ENCODE results near the gene RBM20. TPM values are rescaled to one million over a fixed set of nuclear protein-coding genes. Genes with fewer than 3 reads are reported as not detected.
A peak's percentile ranks its signal among the peaks of the same experiment; 100 is the strongest.

RBM20 gene
- total and polyA plus RNA-seq, 5 donors, result 34.3 to 92.0 (median 66.6) TPM

GRCh38 chr10:110680273-110681020, 36.3 kb downstream of the RBM20 start:
- 58% methylated on average over 18 of the region's 18 CpGs for WGBS
- intact Hi-C loops (cut with DNase I), result loop anchor here in 1 of 4 donors (5.0 kb wide), 1 partner anchor 68 kb away; no protein-coding TSS in a partner anchor
- Histone ChIP-seq H3K27me3 (ENCODE audit: control insufficient read depth, insufficient read depth) (no peaks in the 10 kb centered on the region), H3K27ac (ENCODE audit: low read length) (peak overlapping the region; percentile 89), H3K4me1 (ENCODE audit: control insufficient read depth, insufficient read depth, low read length) (peaks cover 4% of the 10 kb centered on the region), H3K9me3 (ENCODE audit: control insufficient read depth, low read length) (no peaks in the 10 kb centered on the region), H3K4me3 (ENCODE audit: low read length) (no peak overlapping the region)
- ATAC-seq (peak; percentile 10 to 25), DNase-seq (peak in 1 of 3 donors; percentile 31)

- no peak overlapping the region for H3K4me3 ChIP-seq (ENCODE audit: low read length)
- peak; percentile 53 to 59 for ATAC-seq
Observed at GRCh38 chr10:110681023-110681681, 37.0 kb downstream of the RBM20 start.

GRCh38 chr10:110682348-110682747, 38.2 kb downstream of the RBM20 start:
- Histone ChIP-seq H3K9me3 (ENCODE audit: control insufficient read depth, low read length) (no peaks in the 10 kb centered on the region), H3K4me3 (ENCODE audit: low read length) (no peak overlapping the region), H3K27ac (ENCODE audit: low read length) (peak overlapping the region; percentile 14), H3K27me3 (ENCODE audit: control insufficient read depth, insufficient read depth) (no peaks in the 10 kb centered on the region), H3K4me1 (ENCODE audit: control insufficient read depth, insufficient read depth, low read length) (peaks cover 3% of the 10 kb centered on the region)
- ATAC-seq (no peak), DNase-seq (no peak)
- intact Hi-C loops (cut with DNase I), result loop anchor here in 1 of 4 donors (5.0 kb wide), 1 partner anchor 70 kb away; no protein-coding TSS in a partner anchor
- 80% methylated on average over 3 of the region's 3 CpGs for WGBS

More at GRCh38 chr10:110681023-110681681, 37.0 kb downstream of the RBM20 start:
- WGBS, result 36% methylated on average over 7 of the region's 7 CpGs
- Histone ChIP-seq H3K4me1 (ENCODE audit: control insufficient read depth, insufficient read depth, low read length) (peaks cover 3% of the 10 kb centered on the region), H3K27ac (ENCODE audit: low read length) (peak overlapping the region; percentile 89), H3K27me3 (ENCODE audit: control insufficient read depth, insufficient read depth) (no peaks in the 10 kb centered on the region), H3K9me3 (ENCODE audit: control insufficient read depth, low read length) (no peaks in the 10 kb centered on the region)
- intact Hi-C loops (cut with DNase I), result loop anchor here in 1 of 4 donors (5.0 kb wide), 1 partner anchor 69 kb away; no protein-coding TSS in a partner anchor
- peak in 1 of 3 donors; percentile 44 for DNase-seq

GRCh38 chr10:110684800-110685446, 40.8 kb downstream of the RBM20 start:
- H3K27me3 ChIP-seq (ENCODE audit: control insufficient read depth, insufficient read depth), result no peaks in the 10 kb centered on the region
- intact Hi-C loops (cut with DNase I), result loop anchor here in 1 of 4 donors (5.0 kb wide), 1 partner anchor 73 kb away; no protein-coding TSS in a partner anchor
- H3K4me1 ChIP-seq (ENCODE audit: control insufficient read depth, insufficient read depth, low read length), result no peaks in the 10 kb centered on the region
- H3K27ac ChIP-seq (ENCODE audit: low read length), result peak overlapping the region; percentile 96
- no peak overlapping the region for H3K4me3 ChIP-seq (ENCODE audit: low read length)
- ATAC-seq (peak; percentile 89 to 91), DNase-seq (peak in 2 of 3 donors; percentile 63 to 66)
- H3K9me3 ChIP-seq (ENCODE audit: control insufficient read depth, low read length), result no peaks in the 10 kb centered on the region
- 40% methylated on average over 22 of the region's 22 CpGs for WGBS

- Histone ChIP-seq H3K9me3 (ENCODE audit: control insufficient read depth, low read length) (no peaks in the 10 kb centered on the region), H3K4me3 (ENCODE audit: low read length) (no peak overlapping the region), H3K27me3 (ENCODE audit: control insufficient read depth, insufficient read depth) (no peaks in the 10 kb centered on the region), H3K27ac (ENCODE audit: low read length) (peak overlapping the region; percentile 93), H3K4me1 (ENCODE audit: control insufficient read depth, insufficient read depth, low read length) (no peaks in the 10 kb centered on the region)
- intact Hi-C loops (cut with DNase I), result no loop called here
- DNase-seq (no peak), ATAC-seq (peak in 1 of 2 donors; percentile 12)
- 75% methylated on average over 6 of the region's 6 CpGs for WGBS
Observed at GRCh38 chr10:110686047-110686446, 41.9 kb downstream of the RBM20 start.

- ATAC-seq, result no peak
- no peak overlapping the region for H3K27ac ChIP-seq (ENCODE audit: low read length)
- intact Hi-C loops (cut with DNase I), result no loop called here
Observed at GRCh38 chr10:110686949-110687348, 42.8 kb downstream of the RBM20 start.

GRCh38 chr10:110687400-110687799, 43.3 kb downstream of the RBM20 start:
- Histone ChIP-seq H3K9me3 (ENCODE audit: control insufficient read depth, low read length) (no peaks in the 10 kb centered on the region), H3K4me1 (ENCODE audit: control insufficient read depth, insufficient read depth, low read length) (no peaks in the 10 kb centered on the region), H3K4me3 (ENCODE audit: low read length) (no peak overlapping the region), H3K27ac (ENCODE audit: low read length) (peak overlapping the region; percentile 30), H3K27me3 (ENCODE audit: control insufficient read depth, insufficient read depth) (no peaks in the 10 kb centered on the region)
- WGBS, result 88% methylated on average over 6 of the region's 6 CpGs
- DNase-seq, result no peak
- ATAC-seq, result no peak
- intact Hi-C loops (cut with DNase I), result no loop called here

More at GRCh38 chr10:110686949-110687348, 42.8 kb downstream of the RBM20 start:
- H3K27me3 ChIP-seq (ENCODE audit: control insufficient read depth, insufficient read depth), result no peaks in the 10 kb centered on the region
- H3K4me3 ChIP-seq (ENCODE audit: low read length), result no peak overlapping the region
- H3K9me3 ChIP-seq (ENCODE audit: control insufficient read depth, low read length), result no peaks in the 10 kb centered on the region
- no peak for DNase-seq
- no peaks in the 10 kb centered on the region for H3K4me1 ChIP-seq (ENCODE audit: control insufficient read depth, insufficient read depth, low read length)
- WGBS, result 91% methylated on average over 2 of the region's 2 CpGs

GRCh38 chr10:110691139-110691538, 47.0 kb downstream of the RBM20 start:
- ATAC-seq (no peak), DNase-seq (no peak)
- Histone ChIP-seq H3K9me3 (ENCODE audit: control insufficient read depth, low read length) (no peaks in the 10 kb centered on the region), H3K4me1 (ENCODE audit: control insufficient read depth, insufficient read depth, low read length) (no peaks in the 10 kb centered on the region), H3K4me3 (ENCODE audit: low read length) (no peak overlapping the region), H3K27me3 (ENCODE audit: control insufficient read depth, insufficient read depth) (no peaks in the 10 kb centered on the region), H3K27ac (ENCODE audit: low read length) (peak overlapping the region; percentile 1)
- WGBS, result 89% methylated on average over 2 of the region's 2 CpGs
- intact Hi-C loops (cut with DNase I), result no loop called here

GRCh38 chr10:110694263-110694662, 50.1 kb downstream of the RBM20 start:
- H3K9me3 ChIP-seq (ENCODE audit: control insufficient read depth, low read length), result no peaks in the 10 kb centered on the region
- WGBS, result 29% methylated on average over 1 of the region's 1 CpG
- no peaks in the 10 kb centered on the region for H3K27me3 ChIP-seq (ENCODE audit: control insufficient read depth, insufficient read depth)
- DNase-seq (no peak), ATAC-seq (no peak)
- intact Hi-C loops (cut with DNase I), result no loop called here
- peak overlapping the region; percentile 42 for H3K27ac ChIP-seq (ENCODE audit: low read length)
- no peak overlapping the region for H3K4me3 ChIP-seq (ENCODE audit: low read length)
- no peaks in the 10 kb centered on the region for H3K4me1 ChIP-seq (ENCODE audit: control insufficient read depth, insufficient read depth, low read length)

- H3K27me3 ChIP-seq (ENCODE audit: control insufficient read depth, insufficient read depth), result no peaks in the 10 kb centered on the region
- H3K4me3 ChIP-seq (ENCODE audit: low read length), result no peak overlapping the region
- ATAC-seq (no peak), DNase-seq (no peak)
- H3K9me3 ChIP-seq (ENCODE audit: control insufficient read depth, low read length), result no peaks in the 10 kb centered on the region
- 64% methylated on average over 5 of the region's 5 CpGs for WGBS
- H3K27ac ChIP-seq (ENCODE audit: low read length), result peak overlapping the region; percentile 36
- H3K4me1 ChIP-seq (ENCODE audit: control insufficient read depth, insufficient read depth, low read length), result no peaks in the 10 kb centered on the region
- intact Hi-C loops (cut with DNase I), result no loop called here
Observed at GRCh38 chr10:110694820-110695538, 50.8 kb downstream of the RBM20 start.

Measured in right cardiac atrium (tissue), 5 donors.